Right ventricle myocardium inferior (tissue), 1 donor: ENCODE measurements around the gene MAPK1. TPM values are rescaled to one million over a fixed set of nuclear protein-coding genes. Genes with fewer than 3 reads are reported as not detected.
A peak's percentile ranks its signal among the peaks of the same experiment; 100 is the strongest.
"Not testable (repeated sequence)": the region's sequence is repeated elsewhere in the genome, so short reads cannot be mapped to it uniquely, and the experiment has no call there.

Experiments used
- ATAC-seq: fragments of 200-7000 bp; cut with Tn5 transposase; one replicate; pipeline ENCODE4 v1.9.1; 2020; ENCODE audit warnings: mild to moderate bottlenecking, moderate library complexity
- DNase-seq: peaks from one replicate; pipeline ENCODE4 v3.0.0; 2021; ENCODE audit errors: missing footprints
- intact Hi-C: fragments of 100-400 bp; cut with DNase I; formaldehyde crosslinking; loops from one replicate; pipeline ENCODE4 v1.11.0; 2022
- total RNA-seq: library from RNA; stranded (reverse); fragmentation: NEBNext Ultra II Directional; extraction: Animal tissue kit (Norgen Biotek cat#: 25700); gene quantifications from one replicate; pipeline ENCODE4 v1.2.1, GENCODE V29; 2021
- donor health status: DM: no; HTN: yes; CAD: no; lungs with severe emphysema.

Gene MAPK1
- total RNA-seq, 1 donor from 2014 or later: 79.2 TPM

DNA sequence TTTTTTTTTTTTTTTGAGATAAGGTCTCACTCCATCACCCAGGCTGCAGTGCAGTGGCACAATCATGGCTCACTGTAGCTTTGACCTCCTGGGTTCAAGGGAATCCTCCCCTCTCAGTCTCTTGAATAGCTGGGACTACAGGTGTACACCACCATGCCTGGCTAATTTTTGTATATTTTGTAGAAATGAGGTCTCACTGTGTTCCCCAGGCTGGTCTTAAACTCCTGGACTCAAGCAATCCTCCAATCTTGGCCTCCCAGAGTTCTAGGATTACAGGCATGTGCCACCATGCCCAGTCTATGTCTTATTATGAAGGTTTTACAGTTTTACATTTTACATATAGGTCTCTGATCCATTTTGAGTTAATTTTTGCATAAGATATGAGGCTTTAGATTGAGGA, 20.4 kb upstream of the MAPK1 start:
- ATAC-seq (no peak), DNase-seq (no peak)
- intact Hi-C loops: no loop called here

DNA sequence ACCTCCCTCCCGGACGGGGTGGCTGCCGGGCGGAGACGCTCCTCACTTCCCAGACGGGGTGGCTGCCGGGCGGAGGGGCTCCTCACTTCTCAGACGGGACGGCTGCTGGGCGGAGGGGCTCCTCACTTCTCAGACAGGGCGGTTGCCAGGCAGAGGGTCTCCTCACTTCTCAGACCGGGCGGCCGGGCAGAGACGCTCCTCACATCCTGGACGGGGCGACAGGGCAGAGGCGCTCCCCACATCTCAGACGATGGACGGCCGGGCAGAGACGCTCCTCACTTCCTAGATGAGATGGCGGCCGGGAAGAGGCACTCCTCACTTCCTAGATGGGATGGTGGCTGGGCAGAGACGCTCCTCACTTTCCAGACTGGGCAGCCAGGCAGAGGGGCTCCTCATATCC, 16.5 kb upstream of the MAPK1 start:
- intact Hi-C loops, ATAC-seq, DNase-seq: not testable (repeated sequence)

DNA sequence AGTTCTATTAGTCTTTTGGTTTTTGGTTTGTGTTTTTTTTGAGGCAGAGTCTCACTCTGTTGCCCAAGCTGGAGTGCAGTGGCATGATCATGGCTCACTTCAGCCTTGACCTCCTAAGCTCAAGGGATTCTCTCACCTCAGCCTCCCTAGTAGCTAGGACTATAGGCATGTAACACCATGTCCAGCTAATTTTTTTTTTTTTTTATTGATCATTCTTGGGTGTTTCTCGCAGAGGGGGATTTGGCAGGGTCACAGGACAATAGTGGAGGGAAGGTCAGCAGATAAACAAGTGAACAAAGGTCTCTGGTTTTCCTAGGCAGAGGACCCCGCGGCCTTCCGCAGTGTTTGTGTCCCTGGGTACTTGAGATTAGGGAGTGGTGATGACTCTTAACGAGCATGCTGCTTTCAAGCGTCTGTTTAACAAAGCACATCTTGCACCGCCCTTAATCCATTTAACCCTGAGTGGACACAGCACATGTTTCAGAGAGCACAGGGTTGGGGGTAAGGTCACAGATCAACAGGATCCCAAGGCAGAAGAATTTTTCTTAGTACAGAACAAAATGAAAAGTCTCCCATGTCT, 15.4 kb upstream of the MAPK1 start:
- DNase-seq, ATAC-seq, intact Hi-C loops: not testable (repeated sequence)

DNA sequence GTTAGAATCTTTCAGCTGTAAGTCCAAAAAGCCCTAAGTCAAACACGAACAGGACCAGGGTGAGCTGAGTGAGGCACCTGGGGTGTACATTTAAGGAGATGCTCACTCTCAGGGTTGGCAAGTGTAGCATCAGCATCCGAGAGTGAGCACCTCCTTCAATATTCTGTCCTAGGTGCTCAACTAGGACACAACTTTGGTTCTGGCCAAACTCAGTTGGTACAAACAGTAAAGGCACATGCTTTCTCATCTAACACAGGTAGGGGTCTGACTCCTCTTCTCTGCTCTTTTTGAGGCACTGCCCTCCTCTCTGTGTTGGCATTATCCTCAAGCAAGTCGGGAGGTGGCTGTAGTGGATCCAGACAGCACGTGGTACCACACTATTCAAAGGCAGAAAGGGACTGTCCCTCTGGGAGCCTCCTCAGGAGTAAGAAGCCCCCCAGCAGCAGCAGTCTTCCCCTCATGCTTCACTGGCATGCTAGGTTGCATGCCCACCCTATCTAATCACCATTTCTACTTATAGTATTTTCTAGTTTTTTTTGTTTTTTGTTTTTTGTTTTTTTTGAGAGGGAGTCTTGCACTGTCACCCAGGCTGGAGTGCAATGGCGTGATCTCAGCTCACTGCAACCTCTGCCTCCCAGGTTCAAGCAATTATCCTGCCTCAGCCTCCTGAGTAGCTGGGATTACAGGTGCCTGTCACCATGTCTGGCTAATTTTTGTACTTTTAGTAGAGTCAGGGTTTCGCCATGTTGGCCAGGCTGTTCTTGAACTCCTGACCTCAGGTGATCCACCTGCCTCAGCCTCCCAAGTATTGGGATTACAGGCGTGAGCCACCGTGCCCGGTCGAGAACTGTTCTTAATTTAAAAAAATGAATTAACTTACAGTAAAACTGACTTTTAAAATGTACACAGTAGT, 14.7 kb upstream of the MAPK1 start:
- intact Hi-C loops: no loop called here
- ATAC-seq: no peak
- no peak for DNase-seq

DNA sequence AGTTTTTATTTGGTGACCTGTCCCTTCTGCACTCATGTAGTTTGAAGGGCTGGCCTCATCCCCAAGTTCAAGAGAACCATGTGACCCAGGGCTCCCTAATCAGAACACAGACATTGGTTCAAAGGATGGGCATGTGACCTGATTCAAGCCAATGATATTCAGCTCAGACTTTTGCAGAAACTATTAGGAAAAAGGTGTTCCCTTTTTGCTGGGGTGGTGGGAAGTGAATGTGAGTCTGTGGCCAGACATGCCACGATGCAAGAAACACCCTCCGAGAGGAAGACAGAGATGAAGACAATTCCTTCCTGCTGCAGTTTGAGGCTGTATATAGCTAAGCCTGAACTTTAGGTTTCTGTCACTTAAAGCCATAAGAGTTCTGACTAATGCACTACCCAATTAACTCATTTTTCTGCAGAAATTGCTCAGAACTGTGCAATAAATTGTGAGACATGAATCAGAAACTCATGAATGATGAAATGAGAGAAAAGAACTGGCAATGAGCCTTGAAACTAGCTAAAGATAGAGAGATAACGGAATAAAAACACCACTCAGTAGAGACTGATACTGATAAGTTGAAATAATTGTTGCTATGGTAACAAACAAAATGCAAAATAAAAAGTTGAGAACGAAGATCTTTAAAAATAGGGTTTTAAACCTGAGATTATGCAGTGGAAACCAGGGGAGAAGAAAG, 9.2 kb upstream of the MAPK1 start:
- ATAC-seq (no peak), DNase-seq (no peak)
- intact Hi-C loops: no loop called here

DNA sequence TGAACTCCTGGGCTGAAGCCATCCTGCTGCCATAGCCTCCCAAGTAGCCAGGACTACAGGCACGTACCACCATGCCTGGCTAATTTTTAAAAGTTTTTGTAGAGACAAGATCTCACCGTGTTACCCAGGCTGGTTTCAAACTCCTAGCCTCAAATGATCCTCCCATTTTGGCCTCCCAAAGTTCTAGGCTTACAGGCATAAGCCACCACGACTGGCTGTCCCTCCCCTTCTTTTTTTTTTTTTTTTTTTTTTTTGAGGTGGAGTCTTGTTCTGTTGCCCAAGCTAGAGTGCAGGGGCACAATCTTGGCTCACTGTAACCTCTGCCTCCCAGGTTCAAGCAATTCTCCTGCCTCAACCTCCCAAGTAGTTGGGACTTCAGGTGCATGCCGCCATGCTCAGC, 7.5 kb upstream of the MAPK1 start:
- intact Hi-C loops, ATAC-seq, DNase-seq: not testable (repeated sequence)

DNA sequence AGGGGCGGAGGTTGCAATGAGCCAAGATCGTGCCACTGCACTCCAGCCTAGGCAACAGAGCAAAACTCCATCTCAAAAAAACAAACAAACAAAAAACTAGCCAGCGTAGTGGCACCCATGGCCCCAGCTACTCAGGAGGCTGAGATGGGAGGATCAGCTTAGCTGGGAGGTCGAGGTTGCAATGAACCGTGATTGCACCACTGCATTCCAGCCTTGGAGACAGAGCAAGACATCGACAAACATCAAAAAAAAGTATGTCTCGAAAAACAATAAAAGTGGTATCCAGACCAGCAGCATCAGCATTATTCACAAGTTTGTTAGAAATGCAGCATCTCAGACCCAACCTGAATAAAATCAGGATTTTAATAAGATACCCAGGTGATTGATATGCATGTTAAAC, 6.2 kb upstream of the MAPK1 start:
- no peak for DNase-seq
- ATAC-seq: no peak
- intact Hi-C loops: no loop called here

DNA sequence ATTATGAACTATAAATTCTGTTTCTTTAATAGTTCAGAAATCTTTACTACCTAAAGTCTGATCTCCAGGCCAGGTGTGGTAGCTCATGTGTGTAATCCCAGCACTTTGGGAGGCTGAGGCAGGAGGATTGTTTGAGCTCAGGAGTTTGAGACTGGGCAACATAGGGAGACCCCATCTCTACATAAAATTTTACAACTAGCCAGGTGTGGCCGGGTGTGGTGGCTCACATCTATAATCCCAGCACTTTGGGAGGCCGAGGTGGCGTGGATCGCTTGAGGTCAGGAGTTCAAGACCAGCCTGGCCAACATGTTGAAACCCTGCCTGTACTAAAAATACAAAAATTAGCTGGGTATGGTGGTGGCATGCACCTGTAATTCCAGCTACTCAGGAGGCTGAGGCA, 5.3 kb upstream of the MAPK1 start:
- intact Hi-C loops, ATAC-seq, DNase-seq: not testable (repeated sequence)

DNA sequence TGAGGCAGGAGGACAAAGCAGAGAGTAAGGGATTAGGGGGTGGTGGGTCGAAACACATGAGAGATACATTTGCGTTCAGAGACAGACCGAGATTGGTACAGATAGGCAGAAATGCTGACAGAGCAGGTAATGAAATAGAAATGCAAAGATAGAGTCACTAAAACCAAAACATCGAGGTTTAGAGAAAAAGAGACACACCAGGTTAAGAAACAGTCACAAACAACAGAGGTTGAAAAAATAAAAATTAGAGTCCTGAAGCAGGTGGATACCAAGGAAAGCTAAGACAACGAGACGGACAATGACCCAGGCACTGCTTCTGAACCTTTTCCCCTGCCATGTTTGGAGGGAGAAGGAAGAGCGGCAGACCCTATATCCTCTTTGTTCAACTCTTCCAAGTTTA, 1.2 kb upstream of the MAPK1 start:
- intact Hi-C loops: loop anchor here (5.0 to 10.0 kb wide), 3 partner anchors 51 to 154 kb away; no protein-coding TSS in a partner anchor
- no peak for DNase-seq
- no peak for ATAC-seq

DNA sequence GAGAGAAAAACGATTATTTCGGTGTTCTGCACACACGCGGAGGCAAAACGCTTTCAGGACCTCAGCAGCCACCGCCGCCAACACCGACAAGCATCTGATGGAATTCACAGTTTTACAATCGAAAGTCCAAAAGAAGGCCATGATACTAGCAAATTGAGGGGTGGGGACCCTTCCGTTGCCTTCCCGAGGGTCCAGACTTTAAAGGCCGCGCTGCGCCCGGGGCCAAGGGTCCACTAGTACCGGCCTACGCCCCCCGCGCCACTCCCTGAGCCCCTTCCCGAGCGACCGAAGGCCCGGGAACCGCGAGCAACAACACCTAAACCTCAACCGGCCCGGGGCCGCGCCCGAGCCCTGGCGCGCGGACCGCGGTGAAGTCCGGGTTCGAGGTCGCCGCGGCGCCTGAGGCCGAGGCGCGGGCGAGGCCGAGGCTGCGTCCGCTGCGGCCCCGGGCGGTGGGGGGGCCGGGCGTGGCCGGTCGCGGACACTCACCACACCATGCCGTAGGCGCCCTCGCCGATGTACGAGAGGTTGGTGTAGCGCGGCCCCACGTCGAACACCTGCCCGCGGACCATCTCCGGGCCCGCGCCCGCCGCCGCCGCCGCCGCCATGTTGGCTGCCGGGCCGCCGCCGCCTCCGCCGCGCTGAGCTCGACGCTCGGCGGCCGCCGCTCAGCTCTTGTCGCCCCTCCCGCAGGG, 465 bp downstream of the MAPK1 start:
- ATAC-seq (no peak), DNase-seq (peak; percentile 72)
- intact Hi-C loops: loop anchor here (2.0 to 10.0 kb wide), 4 partner anchors 50 to 152 kb away; no protein-coding TSS in a partner anchor

DNA sequence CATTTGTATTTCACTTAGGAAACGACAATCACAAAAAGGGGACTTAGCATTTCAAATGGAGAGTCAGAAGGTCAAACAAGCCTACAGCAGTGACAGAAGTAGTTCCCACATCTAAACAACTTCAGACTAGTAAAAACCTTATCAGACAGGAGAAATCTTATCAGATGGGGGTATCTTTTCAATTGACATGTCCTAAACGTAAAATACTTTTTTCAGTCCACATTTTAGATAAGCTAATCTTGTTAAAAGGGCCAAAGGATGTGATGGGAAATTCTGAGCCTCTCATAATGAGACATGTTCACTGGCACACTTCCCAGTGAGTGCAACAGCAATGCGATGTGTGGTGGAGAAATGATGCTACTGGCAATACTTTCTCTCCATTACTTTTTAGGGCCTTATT, 2.4 kb downstream of the MAPK1 start:
- ATAC-seq (no peak), DNase-seq (no peak)
- intact Hi-C loops: loop anchor here (2.0 to 10.0 kb wide), 4 partner anchors 48 to 150 kb away; partner anchors contain the start of gene YPEL1

DNA sequence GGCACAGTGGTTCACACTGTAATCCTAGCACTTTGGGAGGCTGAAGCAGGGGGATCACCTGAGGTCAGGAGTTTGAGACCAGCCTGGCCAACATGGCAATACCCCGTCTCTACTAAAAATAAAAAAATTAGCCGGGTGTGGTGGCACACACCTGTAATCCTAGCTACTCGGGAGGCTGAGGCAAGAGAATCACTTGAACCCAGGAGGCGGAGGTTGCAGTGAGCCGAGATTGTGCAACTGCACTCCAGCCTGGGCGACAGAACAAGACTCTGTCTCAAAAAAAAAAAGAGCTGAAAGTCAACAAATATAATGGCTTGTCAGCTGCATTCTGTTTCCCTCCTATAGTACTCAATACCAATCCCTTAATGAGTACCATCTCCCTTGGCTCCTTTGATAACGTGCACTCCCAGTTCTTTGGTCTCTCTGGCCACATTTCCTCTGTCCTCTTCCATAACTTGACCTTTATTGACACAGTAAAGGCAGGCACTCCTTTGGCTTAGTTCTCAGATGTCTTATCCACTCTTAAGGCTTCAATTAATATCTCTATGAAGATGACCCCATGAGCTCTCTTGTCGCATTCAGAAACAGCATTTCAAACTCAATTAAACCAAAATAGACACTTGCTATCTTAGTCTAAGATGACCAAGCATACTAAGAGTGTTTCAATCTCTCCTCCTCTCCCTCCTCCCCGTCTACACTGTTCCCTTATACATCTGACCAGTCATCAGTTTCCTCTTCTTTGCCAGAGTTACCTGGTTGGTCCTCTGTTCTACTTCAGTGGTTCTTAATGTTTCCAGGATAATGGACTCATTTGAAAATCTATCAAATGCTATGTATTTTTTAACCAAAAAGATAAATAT, 4.8 kb downstream of the MAPK1 start:
- intact Hi-C loops: loop anchor here (10.0 kb wide), 1 partner anchor 148 kb away; no protein-coding TSS in a partner anchor
- DNase-seq (no peak), ATAC-seq (no peak)

DNA sequence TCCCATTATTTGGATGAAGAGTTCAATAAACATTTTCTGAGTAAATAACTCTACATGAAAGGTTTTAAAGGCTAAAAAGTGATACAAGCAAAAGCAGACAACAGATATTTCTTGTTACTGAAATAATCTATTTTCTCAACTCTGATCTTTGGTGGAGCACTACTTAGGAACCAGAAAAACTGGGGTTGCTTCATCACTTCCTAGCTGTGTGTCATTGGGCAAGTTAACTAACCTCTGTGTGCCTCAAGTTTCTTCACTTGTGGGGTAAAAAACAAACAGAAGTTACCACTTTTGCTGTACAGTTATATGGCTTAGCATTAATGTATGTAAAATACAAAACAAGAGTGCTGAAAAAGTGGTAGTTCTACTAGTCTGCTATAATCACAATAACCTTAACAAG, 5.6 kb downstream of the MAPK1 start:
- intact Hi-C loops: loop anchor here (10.0 kb wide), 1 partner anchor 147 kb away; no protein-coding TSS in a partner anchor
- ATAC-seq: no peak
- DNase-seq: no peak

DNA sequence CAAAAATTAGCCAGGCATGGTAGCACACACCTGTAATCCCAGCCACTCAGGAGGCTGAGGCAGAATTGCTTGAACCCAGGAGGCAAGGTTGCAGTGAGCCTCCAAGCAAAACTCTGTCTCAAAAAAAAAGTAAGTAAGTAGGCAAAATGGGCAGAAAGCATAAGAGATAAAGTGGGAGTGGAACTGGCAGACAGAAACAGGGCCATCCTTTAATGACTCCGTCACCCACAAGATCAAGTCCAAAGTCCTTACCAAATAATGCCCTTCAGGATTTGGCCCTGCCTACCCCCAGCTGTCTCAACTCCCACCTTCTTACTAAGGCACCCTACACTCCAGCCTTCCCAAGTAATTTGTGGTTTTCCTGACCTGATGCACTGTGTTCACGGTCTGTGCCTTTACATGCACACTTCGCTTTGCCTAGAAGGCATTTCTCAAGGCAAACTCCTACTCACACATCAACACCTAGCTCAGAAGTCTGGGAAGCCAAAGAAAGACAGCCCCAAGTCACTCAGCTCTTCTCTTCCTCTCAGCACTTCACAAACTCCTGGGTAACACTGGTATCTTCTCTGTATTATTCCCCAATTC, 6.1 kb downstream of the MAPK1 start:
- DNase-seq: no peak
- intact Hi-C loops: loop anchor here (10.0 kb wide), 1 partner anchor 147 kb away; no protein-coding TSS in a partner anchor
- ATAC-seq: no peak

DNA sequence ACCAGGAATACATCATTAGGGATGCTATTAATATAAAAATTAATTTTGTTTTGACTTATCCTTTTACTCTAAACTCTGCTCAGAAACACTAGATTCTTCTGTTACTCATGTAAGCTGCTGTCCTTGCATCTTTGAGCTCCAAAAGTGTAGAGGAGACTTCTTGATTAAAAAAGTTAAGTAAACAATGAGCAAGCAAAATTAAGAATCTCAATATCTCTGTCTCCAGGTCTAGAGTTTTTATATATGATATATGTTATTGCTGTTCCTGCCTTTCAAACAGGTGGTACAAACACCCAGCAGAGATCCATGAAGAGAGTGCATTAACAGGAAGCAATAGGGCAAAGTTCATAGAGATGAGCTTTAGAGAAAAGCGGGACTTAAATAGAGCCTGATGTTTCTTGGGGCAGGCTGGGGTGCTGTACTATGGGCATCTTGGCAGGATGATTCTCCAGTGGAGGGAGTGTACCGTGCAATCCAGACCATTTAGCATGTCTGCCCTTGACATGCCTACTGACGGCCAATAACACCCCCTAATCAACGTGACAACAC, 6.9 kb downstream of the MAPK1 start:
- no peak for DNase-seq
- intact Hi-C loops: loop anchor here (10.0 kb wide), 1 partner anchor 146 kb away; no protein-coding TSS in a partner anchor
- no peak for ATAC-seq

DNA sequence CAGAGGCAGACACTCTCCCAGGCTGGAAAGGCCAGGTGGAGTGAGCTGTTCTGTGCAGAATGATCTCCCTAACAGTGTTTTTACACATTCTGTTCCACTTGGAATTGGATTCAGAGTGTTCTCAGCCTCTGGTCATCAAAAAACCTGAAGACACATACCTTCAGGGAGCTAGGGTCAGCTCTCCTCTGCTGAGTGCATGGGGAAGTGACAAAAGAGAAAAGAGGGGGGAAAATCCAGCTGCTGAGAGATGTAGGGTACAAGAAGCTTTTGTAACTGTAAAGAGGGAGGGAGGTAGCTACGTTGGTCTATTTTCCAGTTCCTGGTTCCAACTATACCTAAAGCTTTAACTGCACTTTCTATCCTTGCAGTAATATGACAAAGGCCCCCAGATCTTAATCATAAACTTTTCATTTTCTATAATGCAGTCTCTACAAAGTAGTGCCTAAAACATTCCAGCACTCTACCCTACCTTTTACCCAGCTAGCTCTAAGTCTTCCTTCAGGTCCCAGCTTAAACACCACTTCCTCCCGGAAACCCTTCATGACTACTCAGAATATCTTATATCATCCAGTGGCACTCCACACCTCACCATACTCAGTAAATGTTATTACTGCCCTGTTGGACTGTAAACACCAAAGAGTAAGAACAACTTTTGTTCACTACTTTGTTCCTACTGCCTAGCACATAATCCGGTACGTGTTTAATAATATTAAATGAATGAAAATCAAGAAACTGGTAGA, 9.2 kb downstream of the MAPK1 start:
- DNase-seq (no peak), ATAC-seq (no peak)
- intact Hi-C loops: no loop called here
